ENCODE data around the gene CA9. TPM values are rescaled to one million over a fixed set of nuclear protein-coding genes. Genes with fewer than 3 reads are reported as not detected.

Gene CA9
- total and polyA plus RNA-seq, 3 experiments from 2014 or later = 0.75 TPM; not detected in 2

- ChIA-PET CTCF (interaction anchor here (1.0 to 8.0 kb wide), 11 partner anchors 9 to 118 kb away, joined by 3 to 89 read pairs (median 19); partner anchors contain the start of genes CCDC107, GBA2, RGP1 and RMRP), POLR2A (interaction anchor here (0.6 to 3.7 kb wide), 4 partner anchors 72 to 215 kb away, joined by 3 to 44 read pairs (median 11); partner anchors contain the start of genes CCDC107, RMRP and SIT1)
- peak in 3 of 5 donors; percentile 21 to 42 (median 34) for DNase-seq
- H3K27ac Mint-ChIP-seq = peak overlapping the region in 1 of 8 donors; percentile 94
- H3K36me3 Mint-ChIP-seq = peaks cover 3 to 30% (median 4%) of the 10 kb centered on the region in 3 donors
- Histone ChIP-seq H3K36me3 (ENCODE audit: insufficient read depth, low read length) (peaks cover 6% of the 10 kb centered on the region), H3K4me1 (ENCODE audit: insufficient read depth, low read length) (peaks cover 68% of the 10 kb centered on the region), H3K27ac (ENCODE audit: low read depth, low read length) (peak overlapping the region; percentile 70), H3K27me3 (ENCODE audit: insufficient read depth, low read length, poor library complexity, severe bottlenecking) (no peaks in the 10 kb centered on the region), H3K4me3 (ENCODE audit: low read length) (peak overlapping the region; percentile 97), H3K9me3 (ENCODE audit: low read length) (no peaks in the 10 kb centered on the region)
- no peaks in the 10 kb centered on the region for H3K27me3 Mint-ChIP-seq
- no peaks in the 10 kb centered on the region for H3K9me3 Mint-ChIP-seq
- peaks cover 15 to 24% (median 18%) of the 10 kb centered on the region in 3 donors for H3K4me1 Mint-ChIP-seq
- peak overlapping the region in 1 of 7 donors; percentile 87 for H3K4me3 Mint-ChIP-seq
Measured at GRCh38 chr9:35729700-35730485, 56.2 kb downstream of the CA9 start.

- no peaks in the 10 kb centered on the region for H3K27me3 Mint-ChIP-seq
- ChIA-PET POLR2A (interaction anchor here (2.9 to 3.7 kb wide), 3 partner anchors 18 to 82 kb away, joined by 19 to 45 read pairs (median 44); partner anchors contain the start of genes CCDC107, GBA2, RGP1 and RMRP), CTCF (interaction anchor here (1.0 to 8.0 kb wide), 10 partner anchors 15 to 119 kb away, joined by 4 to 89 read pairs (median 22); partner anchors contain the start of genes CCDC107, GBA2, RGP1 and RMRP)
- Histone ChIP-seq H3K4me3 (ENCODE audit: low read length) (peak overlapping the region; percentile 97), H3K27me3 (ENCODE audit: insufficient read depth, low read length, poor library complexity, severe bottlenecking) (no peaks in the 10 kb centered on the region), H3K27ac (ENCODE audit: low read depth, low read length) (peak overlapping the region; percentile 70), H3K36me3 (ENCODE audit: insufficient read depth, low read length) (peaks cover 4% of the 10 kb centered on the region), H3K4me1 (ENCODE audit: insufficient read depth, low read length) (peaks cover 68% of the 10 kb centered on the region), H3K9me3 (ENCODE audit: low read length) (no peaks in the 10 kb centered on the region)
- DNase-seq = no peak
- peak overlapping the region in 2 of 8 donors; percentile 67 to 94 for H3K27ac Mint-ChIP-seq
- peaks cover 6 to 30% (median 8%) of the 10 kb centered on the region in 3 donors for H3K36me3 Mint-ChIP-seq
- peaks cover 16 to 21% (median 19%) of the 10 kb centered on the region in 3 donors for H3K4me1 Mint-ChIP-seq
- no peaks in the 10 kb centered on the region for H3K9me3 Mint-ChIP-seq
- peak overlapping the region in 2 of 7 donors; percentile 87 to 96 for H3K4me3 Mint-ChIP-seq
Measured at GRCh38 chr9:35730486-35730854, 56.7 kb downstream of the CA9 start.

Other genes with a start within 250 kb of the CA9 start
- gene RUSC2, start 183.8 kb upstream of the CA9 start, total RNA-seq = 1 to 10 TPM; 1.1 TPM
- gene RUSC2, start 183.8 kb upstream of the CA9 start, polyA plus RNA-seq = not detected
- 10 to 100 TPM; 44.2 to 46.8 TPM for gene TESK1, start 68.7 kb upstream of the CA9 start, total RNA-seq
- gene TESK1, start 68.7 kb upstream of the CA9 start, polyA plus RNA-seq = 15.9 TPM
- gene CD72, start 55.5 kb upstream of the CA9 start, total RNA-seq = 1 to 10 TPM; 6.4 to 6.5 TPM
- gene CD72, start 55.5 kb upstream of the CA9 start, polyA plus RNA-seq = 5.1 TPM
- 10 to 100 TPM; 43.1 TPM for gene SIT1, start 23.0 kb upstream of the CA9 start, total RNA-seq
- gene SIT1, start 23.0 kb upstream of the CA9 start, polyA plus RNA-seq = 196 TPM
- gene RMRP, start 15.9 kb upstream of the CA9 start, total RNA-seq = over 10,000 TPM in 1 of 2 experiments, 1,000 to 10,000 TPM in 1; 7,718 to 11,549 TPM
- gene RMRP, start 15.9 kb upstream of the CA9 start, polyA plus RNA-seq = not detected
- 10 to 100 TPM; 18.5 to 20.0 TPM for gene CCDC107, start 15.6 kb upstream of the CA9 start, total RNA-seq
- 105 TPM for gene CCDC107, start 15.6 kb upstream of the CA9 start, polyA plus RNA-seq
- gene ARHGEF39, start 8.7 kb upstream of the CA9 start, total RNA-seq = 10 to 100 TPM in 1 of 2 experiments, 1 to 10 TPM in 1; 7.7 to 10.7 TPM
- gene ARHGEF39, start 8.7 kb upstream of the CA9 start, polyA plus RNA-seq = 1.2 TPM
- 1 to 10 TPM; 6.6 to 7.3 TPM for gene TPM2, start 16.0 kb downstream of the CA9 start, total RNA-seq
- gene TPM2, start 16.0 kb downstream of the CA9 start, polyA plus RNA-seq = 0.22 TPM
- 100 to 1,000 TPM; 248 to 249 TPM for gene TLN1, start 58.3 kb downstream of the CA9 start, total RNA-seq
- gene TLN1, start 58.3 kb downstream of the CA9 start, polyA plus RNA-seq = 161 TPM
- 10 to 100 TPM; 38.0 to 38.6 TPM for gene CREB3, start 58.7 kb downstream of the CA9 start, total RNA-seq
- 53.6 TPM for gene CREB3, start 58.7 kb downstream of the CA9 start, polyA plus RNA-seq
- 10 to 100 TPM; 41.8 to 42.0 TPM for gene GBA2, start 75.3 kb downstream of the CA9 start, total RNA-seq
- 30.7 TPM for gene GBA2, start 75.3 kb downstream of the CA9 start, polyA plus RNA-seq
- 10 to 100 TPM; 19.9 to 21.9 TPM for gene RGP1, start 75.4 kb downstream of the CA9 start, total RNA-seq
- gene RGP1, start 75.4 kb downstream of the CA9 start, polyA plus RNA-seq = 10.6 TPM
- under 1 TPM; 0.51 to 0.63 TPM for gene MSMP, start 80.3 kb downstream of the CA9 start, total RNA-seq
- gene MSMP, start 80.3 kb downstream of the CA9 start, polyA plus RNA-seq = not detected
- 1 to 10 TPM; 5.2 to 8.6 TPM for gene NPR2, start 117.7 kb downstream of the CA9 start, total RNA-seq
- gene NPR2, start 117.7 kb downstream of the CA9 start, polyA plus RNA-seq = 0.26 TPM
- gene SPAG8, start 138.3 kb downstream of the CA9 start, total RNA-seq = 1 to 10 TPM in 1 of 2 experiments, under 1 TPM in 1; 0.98 to 1.8 TPM
- gene SPAG8, start 138.3 kb downstream of the CA9 start, polyA plus RNA-seq = 0.79 TPM
- gene HINT2, start 141.1 kb downstream of the CA9 start, total RNA-seq = 10 to 100 TPM; 65.1 to 71.7 TPM
- gene HINT2, start 141.1 kb downstream of the CA9 start, polyA plus RNA-seq = 69.4 TPM
- not detected for gene FAM221B, start 154.8 kb downstream of the CA9 start, total RNA-seq
- gene FAM221B, start 154.8 kb downstream of the CA9 start, polyA plus RNA-seq = not detected
- gene TMEM8B, start 155.3 kb downstream of the CA9 start, total RNA-seq = 1 to 10 TPM; 2.1 to 3.0 TPM
- 3.0 TPM for gene TMEM8B, start 155.3 kb downstream of the CA9 start, polyA plus RNA-seq
- not detected for gene OR13J1, start 196.5 kb downstream of the CA9 start, total RNA-seq
- not detected for gene OR13J1, start 196.5 kb downstream of the CA9 start, polyA plus RNA-seq
- gene HRCT1, start 232.3 kb downstream of the CA9 start, total RNA-seq = not detected
- gene HRCT1, start 232.3 kb downstream of the CA9 start, polyA plus RNA-seq = not detected
- gene SPAAR, start 235.6 kb downstream of the CA9 start, total RNA-seq = not detected
- not detected for gene SPAAR, start 235.6 kb downstream of the CA9 start, polyA plus RNA-seq